ENCODE data around the gene LDLRAD4. TPM values are rescaled to one million over a fixed set of nuclear protein-coding genes. Genes with fewer than 3 reads are reported as not detected.

Gene LDLRAD4
- total RNA-seq, 4 donors from 2014 or later, result 20.4 to 40.4 (median 35.3) TPM

DNA sequence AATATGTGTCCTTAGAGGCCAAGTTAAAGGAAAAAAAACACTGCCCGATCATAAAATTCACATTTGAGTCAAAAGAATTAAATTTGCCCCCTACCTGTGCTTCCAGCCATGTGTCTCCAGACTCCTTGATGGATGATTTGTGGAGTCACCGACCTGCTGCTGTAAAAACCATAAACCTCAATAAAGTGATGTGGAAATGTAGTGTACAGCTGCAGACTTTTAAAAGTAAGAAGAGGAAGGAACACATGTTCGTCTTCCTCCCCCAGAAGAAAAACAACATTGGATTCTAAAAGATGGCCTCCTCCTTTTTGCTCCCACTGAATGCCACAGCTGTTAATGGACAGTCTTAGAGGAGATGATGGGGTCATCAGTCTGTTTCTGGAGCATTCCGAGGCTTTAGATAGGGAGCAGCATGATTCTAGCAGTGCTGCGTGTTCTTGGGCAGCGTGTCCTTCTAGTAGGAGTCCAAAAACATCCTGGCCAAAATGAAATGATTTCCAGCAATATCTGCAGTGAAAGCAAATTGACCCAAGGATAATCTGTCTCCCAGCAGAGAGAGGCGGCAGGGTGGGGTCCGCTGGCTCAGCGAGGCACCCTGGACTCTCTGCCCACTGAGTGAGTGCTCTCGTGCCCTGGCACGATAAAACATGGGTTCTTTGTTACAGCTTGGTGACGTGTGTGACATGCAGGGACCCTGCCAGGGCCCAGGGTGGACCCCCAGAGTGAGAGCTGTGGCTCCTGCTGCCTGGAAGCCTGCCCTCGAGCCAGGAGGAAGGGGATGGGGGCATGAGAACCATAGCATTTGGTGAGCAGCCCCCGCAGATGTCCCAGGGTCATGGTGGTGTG lies 311.7 kb downstream of the LDLRAD4 start:
- Histone ChIP-seq H3K4me3 (no peak overlapping the region), H3K27ac (replicated peaks in 1 of 4) (peak overlapping the region in 2 of 4 donors; percentile 16 to 47), H3K36me3 (peaks cover 0 to 3% (median 0%) of the 10 kb centered on the region in 4 donors), H3K4me1 (peaks cover 8 to 15% (median 12%) of the 10 kb centered on the region in 4 donors), H3K9me3 (no peaks in the 10 kb centered on the region), H3K27me3 (no peaks in the 10 kb centered on the region)
- WGBS, result 78% methylated on average over 11 of the region's 14 CpGs
- intact Hi-C loops (cut with DNase I), result no loop called here
- DNase-seq (ENCODE audit: extremely low spot score), result no peak
- TF ChIP-seq CTCF (IDR thresholded peaks at IDR 0.05) (no peak), EP300 (IDR thresholded peaks at IDR 0.05) (no peak), POLR2A (IDR thresholded peaks at IDR 0.05; ENCODE audit: low read depth) (no peak), POLR2AphosphoS5 (IDR thresholded peaks at IDR 0.05) (no peak)

DNA sequence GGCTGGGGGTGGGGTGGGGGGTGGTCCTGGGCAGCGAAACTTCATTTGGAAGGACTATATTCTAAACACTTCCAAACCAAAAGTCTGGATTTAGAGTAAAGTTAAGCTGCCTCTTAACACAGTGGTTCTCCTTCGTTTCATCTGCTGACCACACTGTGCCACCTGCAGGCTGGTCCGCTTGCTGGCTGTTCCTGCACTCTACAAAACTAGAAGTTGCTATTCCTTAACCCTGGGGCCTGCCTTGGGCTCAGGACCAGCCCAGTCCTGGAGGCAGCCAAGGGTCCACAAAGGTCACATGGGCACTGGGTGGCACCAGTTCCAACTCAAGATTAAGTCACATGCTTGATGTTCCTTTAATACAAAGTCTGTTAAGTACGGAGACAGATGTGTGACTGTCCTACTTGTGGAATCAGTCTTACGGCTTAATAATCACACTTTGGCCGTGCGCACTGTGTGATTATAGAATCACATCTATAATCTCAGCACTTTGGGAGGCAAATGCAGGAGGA lies 312.4 kb downstream of the LDLRAD4 start:
- WGBS, result 79% methylated on average over 3 of the region's 7 CpGs
- no peak for DNase-seq (ENCODE audit: extremely low spot score)
- peak; percentile 51 to 70 (median 58) for TF ChIP-seq CTCF (IDR thresholded peaks at IDR 0.05)
- no peak for TF ChIP-seq EP300 (IDR thresholded peaks at IDR 0.05)
- TF ChIP-seq POLR2AphosphoS5 (IDR thresholded peaks at IDR 0.05), result peak in 1 of 2 donors; percentile 27
- Histone ChIP-seq H3K27me3 (no peaks in the 10 kb centered on the region), H3K4me3 (no peak overlapping the region), H3K36me3 (peaks cover 0 to 3% (median 0%) of the 10 kb centered on the region in 4 donors), H3K9me3 (no peaks in the 10 kb centered on the region), H3K4me1 (peaks cover 8 to 15% (median 12%) of the 10 kb centered on the region in 4 donors), H3K27ac (replicated peaks in 1 of 4) (peak overlapping the region in 2 of 4 donors; percentile 16 to 47)
- intact Hi-C loops (cut with DNase I), result loop anchor here (1.0 kb wide), 1 partner anchor 315 kb away; no protein-coding TSS in a partner anchor

DNA sequence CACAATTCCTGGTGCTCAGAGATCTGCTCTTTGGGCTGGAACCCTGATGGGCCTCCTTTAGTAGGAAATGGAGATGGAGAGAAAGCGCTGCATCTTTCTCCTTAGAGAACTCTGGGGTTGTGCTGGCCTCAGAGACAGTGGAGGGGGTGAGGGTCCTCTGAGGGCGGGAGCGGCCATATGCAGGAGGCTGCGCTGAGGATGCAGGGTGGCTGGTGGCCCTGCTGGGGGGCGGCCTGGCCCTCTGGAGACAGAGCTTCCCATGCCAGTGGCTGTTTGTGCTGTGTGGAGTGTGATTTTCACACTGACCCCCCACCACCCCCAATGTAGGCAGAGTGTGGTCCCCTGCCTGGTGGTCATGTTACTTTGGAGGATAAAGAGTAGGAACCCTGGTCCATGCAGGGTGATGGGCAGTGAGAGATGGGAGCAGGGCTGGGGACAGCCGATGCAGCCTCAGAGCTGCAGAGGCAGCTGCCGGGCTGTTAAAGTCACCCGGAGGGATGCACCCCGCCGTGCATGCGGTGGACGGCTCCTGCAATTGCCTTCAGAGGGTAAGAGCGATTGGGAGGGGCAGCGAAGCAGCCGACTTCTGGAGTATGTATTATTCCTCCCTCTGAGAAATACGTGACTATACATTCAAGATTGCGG lies 313.2 kb downstream of the LDLRAD4 start:
- 98% methylated on average over 17 of the region's 17 CpGs for WGBS
- TF ChIP-seq CTCF (IDR thresholded peaks at IDR 0.05) (no peak), POLR2AphosphoS5 (IDR thresholded peaks at IDR 0.05) (no peak), EP300 (IDR thresholded peaks at IDR 0.05) (no peak), POLR2A (IDR thresholded peaks at IDR 0.05; ENCODE audit: low read depth) (no peak)
- DNase-seq (ENCODE audit: extremely low spot score), result no peak
- H3K27me3 ChIP-seq, result no peaks in the 10 kb centered on the region
- intact Hi-C loops (cut with DNase I), result loop anchor here (1.0 kb wide), 1 partner anchor 316 kb away; no protein-coding TSS in a partner anchor
- no peak overlapping the region for H3K4me3 ChIP-seq
- H3K36me3 ChIP-seq, result peaks cover 0 to 3% (median 0%) of the 10 kb centered on the region in 4 donors
- peaks cover 8 to 15% (median 12%) of the 10 kb centered on the region in 4 donors for H3K4me1 ChIP-seq
- H3K27ac ChIP-seq (replicated peaks in 1 of 4), result no peak overlapping the region
- no peaks in the 10 kb centered on the region for H3K9me3 ChIP-seq

DNA sequence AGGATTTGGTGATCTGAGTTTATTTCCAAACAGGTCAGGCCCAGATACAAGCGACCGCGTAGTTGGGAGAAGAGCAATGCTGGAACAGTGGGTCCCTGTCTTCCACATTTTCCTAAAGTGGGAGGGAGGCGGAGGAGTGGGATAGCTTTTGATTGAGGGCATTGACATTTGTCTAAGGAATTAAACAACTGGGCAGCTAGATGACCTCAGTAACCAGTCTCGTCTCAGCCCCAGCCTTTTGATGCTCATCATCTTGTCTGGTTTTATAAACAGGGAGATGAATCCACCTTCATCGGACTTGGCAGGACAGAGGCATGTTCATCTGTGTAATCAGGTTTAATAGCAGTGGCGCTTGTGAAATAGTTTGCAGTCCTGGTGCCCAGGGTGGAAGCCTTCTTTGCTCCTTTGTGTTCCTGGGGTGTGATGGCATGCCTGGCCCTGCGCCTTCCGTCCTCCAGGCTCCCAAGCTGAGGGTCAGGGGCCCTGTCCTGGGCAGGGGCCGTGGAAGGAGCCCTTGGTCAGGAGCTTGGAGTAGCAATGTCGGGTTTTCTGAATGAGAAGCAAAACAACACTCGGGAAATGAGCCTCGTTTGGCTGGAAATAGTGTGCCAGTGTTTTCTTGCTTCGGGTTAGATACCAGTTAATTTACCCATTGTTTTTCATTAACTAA lies 314.0 kb downstream of the LDLRAD4 start:
- Histone ChIP-seq H3K4me3 (no peak overlapping the region), H3K27ac (replicated peaks in 1 of 4) (no peak overlapping the region), H3K27me3 (no peaks in the 10 kb centered on the region), H3K9me3 (no peaks in the 10 kb centered on the region), H3K36me3 (peaks cover 0 to 3% (median 0%) of the 10 kb centered on the region in 4 donors), H3K4me1 (peaks cover 8 to 15% (median 12%) of the 10 kb centered on the region in 4 donors)
- no peak for TF ChIP-seq EP300 (IDR thresholded peaks at IDR 0.05)
- no peak for TF ChIP-seq POLR2AphosphoS5 (IDR thresholded peaks at IDR 0.05)
- no peak for DNase-seq (ENCODE audit: extremely low spot score)
- intact Hi-C loops (cut with DNase I), result no loop called here
- WGBS, result 77% methylated on average over 14 of the region's 14 CpGs
